Panc1 (cell line): ENCODE measurements around the gene PLEKHD1. TPM values are rescaled to one million over a fixed set of nuclear protein-coding genes. Genes with fewer than 3 reads are reported as not detected.
A peak's percentile ranks its signal among the peaks of the same experiment; 100 is the strongest.

ENCODE experiments used
- ATAC-seq: fragments of 200-7000 bp; cut with Tn5 transposase; 2 replicates; pipeline ENCODE4 v1.9.1; 2020; ENCODE audit warnings: mild to moderate bottlenecking, moderate library complexity
- BruUV-seq: library from RNA; stranded (reverse); fragments of 400-500 nt; replicated peaks from 2 replicates; lab custom pipeline; 2021; lab: Mats Ljungman, UMichigan
- CTCF ChIA-PET: fragments of 300-600 bp; sonication (Branson Sonifier 250); formaldehyde crosslinking; loops from one replicate; lab custom pipeline; 2022; ENCODE audit warnings: antibody characterized with exemption; lab: Charles Lee
- POLR2A ChIA-PET: fragments of 300-600 bp; sonication (Branson Sonifier 250); formaldehyde crosslinking; loops from one replicate; lab custom pipeline; 2022; ENCODE audit warnings: antibody characterized with exemption; lab: Charles Lee
- DNase-seq: peaks from one replicate; pipeline ENCODE4 v3.0.0-alpha.2; 2010; ENCODE audit warnings: low read depth, low spot score
- H3K27ac ChIP-seq: 2 replicates; pipeline ENCODE4 v1.5.1; 2011; ENCODE audit warnings: mild to moderate bottlenecking, low read length, inconsistent platforms
- H3K27me3 ChIP-seq: fragments of 200-500 bp; sonication (Bioruptor generic); 2 replicates; pipeline ENCODE4 v1.6.0; 2014; ENCODE audit warnings: low read length, inconsistent platforms; ENCODE audit not compliant: control insufficient read depth, insufficient read depth
- H3K36me3 ChIP-seq: fragments of 200-500 bp; sonication (Bioruptor generic); 2 replicates; pipeline ENCODE4 v1.5.1; 2014; ENCODE audit warnings: inconsistent platforms, mild to moderate bottlenecking, low read length, moderate library complexity; ENCODE audit not compliant: control insufficient read depth, insufficient read depth
- H3K4me1 ChIP-seq: 2 replicates; pipeline ENCODE4 v1.5.1; 2011; ENCODE audit warnings: inconsistent platforms, mild to moderate bottlenecking, low read length, moderate library complexity; ENCODE audit not compliant: control insufficient read depth, insufficient read depth
- H3K4me3 ChIP-seq, 2 experiments: 2 replicates each; pipeline ENCODE4 v1.5.1; 2011 to 2012; ENCODE audit warnings: low read depth in 2 of 2, low read length in 2 of 2, mild to moderate bottlenecking in 2 of 2, inconsistent platforms in 1 of 2, moderate library complexity in 1 of 2
- H3K9me3 ChIP-seq: fragments of 200-500 bp; sonication (Bioruptor generic); 2 replicates; pipeline ENCODE4 v1.5.1; 2014; ENCODE audit warnings: low read depth, mild to moderate bottlenecking, inconsistent platforms, low read length, moderate library complexity; ENCODE audit not compliant: control insufficient read depth, insufficient read depth
- POLR2AphosphoS5 ChIP-seq: IDR thresholded peaks from 2 replicates; pipeline ENCODE4 v1.6.1; 2012; ENCODE audit warnings: mild to moderate bottlenecking, low read depth, low read length, moderate library complexity
- SIN3A ChIP-seq: IDR thresholded peaks from 2 replicates; pipeline ENCODE4 v1.6.1; 2012; ENCODE audit warnings: low read depth, mild to moderate bottlenecking, low read length, moderate library complexity, borderline replicate concordance; ENCODE audit not compliant: insufficient read depth
- in situ Hi-C: cut with HindIII; loops from 2 replicates; pipeline ENCODE4 v1.10.0; 2016; ENCODE audit warnings: low sequenced_read_pairs, low pct_unique_long_range_greater_than_20kb
- intact Hi-C: fragments of 100-400 bp; cut with micrococcal nuclease; formaldehyde crosslinking; loops from one replicate; pipeline ENCODE4 v1.10.0; 2022; ENCODE audit not compliant: unreplicated experiment
- total RNA-seq: library from RNA; stranded (reverse); gene quantifications from one replicate; pipeline ENCODE4 v1.2.1, GENCODE V29; 2021; ENCODE audit not compliant: unreplicated experiment
- TF ChIP-seq, protein P1 (sequence below), 2 experiments: IDR thresholded peaks; 2 replicates each; pipeline ENCODE4 v1.6.1; 2011 to 2012; ENCODE audit warnings: low read depth in 2 of 2, control low read depth in 1 of 2, low read length in 1 of 2, mild to moderate bottlenecking in 1 of 2, moderate library complexity in 1 of 2; ENCODE audit not compliant: insufficient read depth in 1 of 2

Gene PLEKHD1
- total RNA-seq, 1 experiment from 2014 or later = 0.08 TPM

- ATAC-seq (peak; percentile 62), DNase-seq (no peak)
- intact Hi-C loops (loop anchor here (5.0 kb wide), 1 partner anchor 35 kb away; no protein-coding TSS in a partner anchor), in situ Hi-C loops (no loop called here)
- Histone ChIP-seq H3K4me3 (peak overlapping the region; percentile 16 to 26; a peak in 2 of 4 replicates), H3K36me3 (no peaks in the 10 kb centered on the region), H3K27me3 (peaks cover 12% of the 10 kb centered on the region), H3K9me3 (no peaks in the 10 kb centered on the region), H3K4me1 (no peaks in the 10 kb centered on the region), H3K27ac (no peak overlapping the region)
- no peak for TF ChIP-seq POLR2AphosphoS5
- TF ChIP-seq SIN3A = no peak
- TF ChIP-seq, protein P1, sequence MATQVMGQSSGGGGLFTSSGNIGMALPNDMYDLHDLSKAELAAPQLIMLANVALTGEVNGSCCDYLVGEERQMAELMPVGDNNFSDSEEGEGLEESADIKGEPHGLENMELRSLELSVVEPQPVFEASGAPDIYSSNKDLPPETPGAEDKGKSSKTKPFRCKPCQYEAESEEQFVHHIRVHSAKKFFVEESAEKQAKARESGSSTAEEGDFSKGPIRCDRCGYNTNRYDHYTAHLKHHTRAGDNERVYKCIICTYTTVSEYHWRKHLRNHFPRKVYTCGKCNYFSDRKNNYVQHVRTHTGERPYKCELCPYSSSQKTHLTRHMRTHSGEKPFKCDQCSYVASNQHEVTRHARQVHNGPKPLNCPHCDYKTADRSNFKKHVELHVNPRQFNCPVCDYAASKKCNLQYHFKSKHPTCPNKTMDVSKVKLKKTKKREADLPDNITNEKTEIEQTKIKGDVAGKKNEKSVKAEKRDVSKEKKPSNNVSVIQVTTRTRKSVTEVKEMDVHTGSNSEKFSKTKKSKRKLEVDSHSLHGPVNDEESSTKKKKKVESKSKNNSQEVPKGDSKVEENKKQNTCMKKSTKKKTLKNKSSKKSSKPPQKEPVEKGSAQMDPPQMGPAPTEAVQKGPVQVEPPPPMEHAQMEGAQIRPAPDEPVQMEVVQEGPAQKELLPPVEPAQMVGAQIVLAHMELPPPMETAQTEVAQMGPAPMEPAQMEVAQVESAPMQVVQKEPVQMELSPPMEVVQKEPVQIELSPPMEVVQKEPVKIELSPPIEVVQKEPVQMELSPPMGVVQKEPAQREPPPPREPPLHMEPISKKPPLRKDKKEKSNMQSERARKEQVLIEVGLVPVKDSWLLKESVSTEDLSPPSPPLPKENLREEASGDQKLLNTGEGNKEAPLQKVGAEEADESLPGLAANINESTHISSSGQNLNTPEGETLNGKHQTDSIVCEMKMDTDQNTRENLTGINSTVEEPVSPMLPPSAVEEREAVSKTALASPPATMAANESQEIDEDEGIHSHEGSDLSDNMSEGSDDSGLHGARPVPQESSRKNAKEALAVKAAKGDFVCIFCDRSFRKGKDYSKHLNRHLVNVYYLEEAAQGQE (IDR thresholded peaks at IDR 0.05; ENCODE audit: insufficient read depth in 1 of 2, low read depth in 2 of 2, low read length in 1 of 2) = no peak
- POLR2A ChIA-PET = no interaction called here
- no TSS peak for BruUV-seq
- CTCF ChIA-PET = no interaction called here
Observed at GRCh38 chr14:69572030-69572840, 87.7 kb downstream of the PLEKHD1 start.

GRCh38 chr14:69572841-69573135 is 88.3 kb downstream of the PLEKHD1 start:
- intact Hi-C loops = loop anchor here (5.0 kb wide), 1 partner anchor 35 kb away; no protein-coding TSS in a partner anchor
- no peaks in the 10 kb centered on the region for H3K4me1 ChIP-seq
- DNase-seq = no peak
- TF ChIP-seq, protein P1 (IDR thresholded peaks at IDR 0.05; ENCODE audit: insufficient read depth in 1 of 2, low read depth in 2 of 2, low read length in 1 of 2) = no peak
- ChIA-PET CTCF (no interaction called here), POLR2A (no interaction called here)
- H3K27me3 ChIP-seq = peaks cover 8% of the 10 kb centered on the region
- no peak overlapping the region for H3K27ac ChIP-seq
- in situ Hi-C loops = no loop called here
- no peak overlapping the region for H3K4me3 ChIP-seq
- BruUV-seq = no TSS peak
- H3K36me3 ChIP-seq = no peaks in the 10 kb centered on the region
- H3K9me3 ChIP-seq = no peaks in the 10 kb centered on the region
- ATAC-seq = no peak
